Stromal cell of bone marrow (primary cell): ENCODE measurements around the gene RAB3C.

Experiments used
- DNase-seq: peaks from one replicate; pipeline ENCODE4 v3.0.0-alpha.2; 2012; ENCODE audit warnings: low read depth

RAB3C gene

GRCh38 chr5:58827463-58827862, 244.6 kb downstream of the RAB3C start:
- DNase-seq = no peak

GRCh38 chr5:58828258-58828657, 245.4 kb downstream of the RAB3C start:
- no peak for DNase-seq

GRCh38 chr5:58834242-58835225, 251.7 kb downstream of the RAB3C start:
- no peak for DNase-seq

GRCh38 chr5:58836351-58836750, 253.5 kb downstream of the RAB3C start:
- DNase-seq = no peak

GRCh38 chr5:58838729-58839128, 255.9 kb downstream of the RAB3C start:
- DNase-seq = no peak

- DNase-seq = peak; percentile 2
Measured at GRCh38 chr5:58842852-58843251, 260.0 kb downstream of the RAB3C start.

GRCh38 chr5:58844395-58844794, 261.5 kb downstream of the RAB3C start:
- no peak for DNase-seq

GRCh38 chr5:58847041-58847440, 264.2 kb downstream of the RAB3C start:
- no peak for DNase-seq

- DNase-seq = no peak
Measured at GRCh38 chr5:58849223-58849622, 266.3 kb downstream of the RAB3C start.

- DNase-seq = peak; percentile 14
Measured at GRCh38 chr5:58849921-58850667, 267.2 kb downstream of the RAB3C start.

- no peak for DNase-seq
Measured at GRCh38 chr5:58851153-58851552, 268.3 kb downstream of the RAB3C start.

GRCh38 chr5:58851571-58851970, 268.7 kb downstream of the RAB3C start:
- no peak for DNase-seq

GRCh38 chr5:58852566-58852965, 269.7 kb downstream of the RAB3C start:
- no peak for DNase-seq

- no peak for DNase-seq
Measured at GRCh38 chr5:58854441-58854840, 271.6 kb downstream of the RAB3C start.

GRCh38 chr5:58855851-58856739, 273.2 kb downstream of the RAB3C start:
- DNase-seq = no peak

- no peak for DNase-seq
Measured at GRCh38 chr5:58857609-58858008, 274.7 kb downstream of the RAB3C start.

GRCh38 chr5:58860680-58861079, 277.8 kb downstream of the RAB3C start:
- DNase-seq = no peak

- DNase-seq = no peak
Measured at GRCh38 chr5:58868931-58869330, 286.1 kb downstream of the RAB3C start.

- peak; percentile 22 for DNase-seq
Measured at GRCh38 chr5:58871648-58872242, 288.9 kb downstream of the RAB3C start.

GRCh38 chr5:58872670-58873273, 289.9 kb downstream of the RAB3C start:
- DNase-seq = no peak

- no peak for DNase-seq
Measured at GRCh38 chr5:58875599-58875998, 292.7 kb downstream of the RAB3C start.
